WERI-Rb-1 (cell line): ENCODE results near the gene RDH11.
A peak's percentile ranks its signal among the peaks of the same experiment; 100 is the strongest.

Experiments used
- DNase-seq: peaks from one replicate; pipeline ENCODE4 v3.0.0-alpha.2; 2020
- H3K27ac ChIP-seq: fragments of 250-450 bp; sonication (Bioruptor Pico); 2 replicates; pipeline ENCODE4 v1.5.1; 2020; ENCODE audit warnings: mild to moderate bottlenecking, moderate library complexity
- H3K27me3 ChIP-seq: fragments of 250-450 bp; sonication (Bioruptor Pico); 2 replicates; pipeline ENCODE4 v1.5.1; 2021; ENCODE audit warnings: mild to moderate bottlenecking, low read depth, moderate library complexity; ENCODE audit not compliant: insufficient read depth, severe bottlenecking
- H3K36me3 ChIP-seq: fragments of 250-450 bp; sonication (Bioruptor Pico); 2 replicates; pipeline ENCODE4 v1.5.1; 2020; ENCODE audit warnings: mild to moderate bottlenecking, moderate library complexity
- H3K4me3 ChIP-seq: 2 replicates; pipeline ENCODE4 v1.5.1; 2011; ENCODE audit warnings: low read depth, mild to moderate bottlenecking, control low read depth, low read length
- H3K9me3 ChIP-seq: fragments of 250-450 bp; sonication (Bioruptor Pico); 2 replicates; pipeline ENCODE4 v1.5.1; 2021; ENCODE audit warnings: mild to moderate bottlenecking, moderate library complexity; ENCODE audit not compliant: severe bottlenecking
- TF ChIP-seq, protein P1 (sequence below): IDR thresholded peaks from 2 replicates; pipeline ENCODE4 v1.5.1; 2011; ENCODE audit warnings: low read depth, mild to moderate bottlenecking, control low read depth, inconsistent platforms, low read length

Gene RDH11

GRCh38 chr14:67698179-67698578 lies 2.6 kb upstream of the RDH11 start:
- no peak for DNase-seq
- H3K27ac ChIP-seq, result no peak overlapping the region
- TF ChIP-seq, protein P1, sequence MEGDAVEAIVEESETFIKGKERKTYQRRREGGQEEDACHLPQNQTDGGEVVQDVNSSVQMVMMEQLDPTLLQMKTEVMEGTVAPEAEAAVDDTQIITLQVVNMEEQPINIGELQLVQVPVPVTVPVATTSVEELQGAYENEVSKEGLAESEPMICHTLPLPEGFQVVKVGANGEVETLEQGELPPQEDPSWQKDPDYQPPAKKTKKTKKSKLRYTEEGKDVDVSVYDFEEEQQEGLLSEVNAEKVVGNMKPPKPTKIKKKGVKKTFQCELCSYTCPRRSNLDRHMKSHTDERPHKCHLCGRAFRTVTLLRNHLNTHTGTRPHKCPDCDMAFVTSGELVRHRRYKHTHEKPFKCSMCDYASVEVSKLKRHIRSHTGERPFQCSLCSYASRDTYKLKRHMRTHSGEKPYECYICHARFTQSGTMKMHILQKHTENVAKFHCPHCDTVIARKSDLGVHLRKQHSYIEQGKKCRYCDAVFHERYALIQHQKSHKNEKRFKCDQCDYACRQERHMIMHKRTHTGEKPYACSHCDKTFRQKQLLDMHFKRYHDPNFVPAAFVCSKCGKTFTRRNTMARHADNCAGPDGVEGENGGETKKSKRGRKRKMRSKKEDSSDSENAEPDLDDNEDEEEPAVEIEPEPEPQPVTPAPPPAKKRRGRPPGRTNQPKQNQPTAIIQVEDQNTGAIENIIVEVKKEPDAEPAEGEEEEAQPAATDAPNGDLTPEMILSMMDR, result no peak
- no peaks in the 10 kb centered on the region for H3K9me3 ChIP-seq
- peaks cover 9% of the 10 kb centered on the region for H3K36me3 ChIP-seq
- no peaks in the 10 kb centered on the region for H3K27me3 ChIP-seq
- no peak overlapping the region for H3K4me3 ChIP-seq

DNA sequence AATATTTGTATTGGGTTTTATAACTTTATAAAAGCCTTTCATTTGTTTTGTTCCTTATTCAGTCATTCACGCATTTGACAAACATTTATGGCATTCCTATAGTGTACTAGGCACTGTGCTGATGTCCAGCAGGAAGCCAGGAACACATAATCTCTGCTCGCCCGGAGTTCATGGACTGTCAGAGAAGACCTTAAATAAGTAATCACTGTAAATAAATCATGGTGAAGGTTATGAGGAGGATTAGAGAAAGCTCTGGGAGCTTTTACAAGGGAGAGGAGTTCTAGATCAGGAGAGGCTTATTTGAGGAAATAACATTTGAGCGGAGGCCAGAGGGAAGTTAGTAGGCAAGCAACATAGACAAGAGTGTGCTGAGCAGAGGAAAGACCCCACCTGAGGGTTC lies 1.4 kb upstream of the RDH11 start:
- DNase-seq, result peak; percentile 45
- no peak overlapping the region for H3K27ac ChIP-seq
- no peaks in the 10 kb centered on the region for H3K9me3 ChIP-seq
- peaks cover 21% of the 10 kb centered on the region for H3K36me3 ChIP-seq
- TF ChIP-seq, protein P1, result no peak
- H3K27me3 ChIP-seq, result no peaks in the 10 kb centered on the region
- no peak overlapping the region for H3K4me3 ChIP-seq

- Histone ChIP-seq H3K36me3 (peaks cover 42% of the 10 kb centered on the region), H3K4me3 (peak overlapping the region; percentile 81), H3K9me3 (no peaks in the 10 kb centered on the region), H3K27ac (peak overlapping the region; percentile 80), H3K27me3 (no peaks in the 10 kb centered on the region)
- TF ChIP-seq, protein P1, result no peak
- peak; percentile 81 for DNase-seq
Observed at GRCh38 chr14:67694791-67695393, 672 bp downstream of the RDH11 start.

GRCh38 chr14:67690011-67690410 lies 5.6 kb downstream of the RDH11 start:
- H3K4me3 ChIP-seq, result no peak overlapping the region
- TF ChIP-seq, protein P1, result no peak
- H3K27me3 ChIP-seq, result no peaks in the 10 kb centered on the region
- H3K27ac ChIP-seq, result no peak overlapping the region
- H3K36me3 ChIP-seq, result peaks cover 81% of the 10 kb centered on the region
- DNase-seq, result no peak
- no peaks in the 10 kb centered on the region for H3K9me3 ChIP-seq

DNA sequence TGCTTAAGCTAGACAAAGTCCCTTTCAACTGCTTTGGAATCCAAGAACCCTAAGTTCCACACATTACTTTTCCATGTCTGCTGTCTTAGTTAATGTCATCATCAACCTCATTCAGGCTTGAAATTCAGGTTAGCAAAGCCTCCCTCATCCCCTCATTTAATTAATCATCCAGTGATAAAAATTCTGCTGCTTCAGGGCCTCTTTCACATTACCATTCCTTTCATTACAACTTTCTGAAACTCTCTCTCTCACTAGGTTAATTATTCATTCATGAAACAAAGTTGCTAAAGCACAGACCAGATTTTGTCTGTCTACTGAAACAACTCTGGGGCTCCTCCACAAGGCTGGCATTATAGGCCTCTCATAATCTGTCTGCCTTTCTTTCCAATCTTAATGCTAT lies 11.7 kb downstream of the RDH11 start:
- DNase-seq, result no peak
- H3K36me3 ChIP-seq, result peaks cover 64% of the 10 kb centered on the region

GRCh38 chr14:67680941-67681340 lies 14.6 kb downstream of the RDH11 start:
- Histone ChIP-seq H3K9me3 (no peaks in the 10 kb centered on the region), H3K36me3 (peaks cover 53% of the 10 kb centered on the region), H3K27ac (no peak overlapping the region), H3K4me3 (no peak overlapping the region), H3K27me3 (no peaks in the 10 kb centered on the region)
- no peak for DNase-seq
- TF ChIP-seq, protein P1, result no peak

More for the DNA sequence above, 11.7 kb downstream of the RDH11 start:
- Histone ChIP-seq H3K4me3 (no peak overlapping the region), H3K9me3 (no peaks in the 10 kb centered on the region), H3K27me3 (no peaks in the 10 kb centered on the region), H3K27ac (no peak overlapping the region)
- TF ChIP-seq, protein P1, result no peak
